Stimulated activated CD4-positive, alpha-beta T cell treated with anti-CD3 and anti-CD28 coated beads, Interleukin-1b, Interleukin-23, amount 100 ng/mL, for 24 hours (primary cell): ENCODE measurements around the gene ILK.

Experiments used
- DNase-seq, 4 experiments: peaks; one replicate each; pipeline ENCODE4 v3.0.0-alpha.2; 2020; ENCODE audit warnings: low read depth in 4 of 4, low spot score in 1 of 4

ILK gene

DNA sequence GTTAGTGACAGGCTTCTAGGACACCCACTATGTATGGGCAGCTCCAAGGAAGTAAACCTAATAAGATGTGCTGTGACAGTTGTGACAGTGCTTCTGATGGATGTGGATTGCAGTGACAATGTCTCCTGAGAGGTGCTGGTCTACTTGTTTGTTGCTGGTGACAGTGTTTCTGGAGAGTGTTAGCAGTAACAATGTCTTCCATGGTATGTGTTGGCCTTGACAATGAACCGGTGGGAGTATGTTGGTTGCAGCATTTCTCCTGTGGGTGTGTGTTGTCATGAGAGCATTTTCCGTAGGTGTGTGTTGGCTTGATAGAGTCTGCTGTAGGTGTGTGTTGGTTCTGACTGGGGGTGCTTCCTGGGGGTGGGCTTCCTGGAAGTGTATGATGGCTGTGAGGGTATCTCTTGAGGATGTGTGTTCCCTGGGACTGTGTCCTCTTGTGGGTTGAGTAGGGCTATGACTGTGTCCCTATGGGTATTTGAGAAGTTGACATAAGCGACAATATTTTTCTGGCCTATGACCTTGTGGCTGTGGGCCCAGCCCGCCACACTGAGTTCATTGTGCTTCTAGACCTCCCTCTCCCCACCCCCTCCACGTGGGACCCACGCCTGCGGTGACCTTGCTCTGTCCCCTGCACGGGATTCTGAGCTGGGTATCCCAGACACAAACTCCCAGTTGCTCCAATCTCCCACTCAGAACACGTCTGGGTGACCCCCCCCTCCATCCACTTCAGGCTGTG, 50.9 kb downstream of the ILK start:
- no peak for DNase-seq

DNA sequence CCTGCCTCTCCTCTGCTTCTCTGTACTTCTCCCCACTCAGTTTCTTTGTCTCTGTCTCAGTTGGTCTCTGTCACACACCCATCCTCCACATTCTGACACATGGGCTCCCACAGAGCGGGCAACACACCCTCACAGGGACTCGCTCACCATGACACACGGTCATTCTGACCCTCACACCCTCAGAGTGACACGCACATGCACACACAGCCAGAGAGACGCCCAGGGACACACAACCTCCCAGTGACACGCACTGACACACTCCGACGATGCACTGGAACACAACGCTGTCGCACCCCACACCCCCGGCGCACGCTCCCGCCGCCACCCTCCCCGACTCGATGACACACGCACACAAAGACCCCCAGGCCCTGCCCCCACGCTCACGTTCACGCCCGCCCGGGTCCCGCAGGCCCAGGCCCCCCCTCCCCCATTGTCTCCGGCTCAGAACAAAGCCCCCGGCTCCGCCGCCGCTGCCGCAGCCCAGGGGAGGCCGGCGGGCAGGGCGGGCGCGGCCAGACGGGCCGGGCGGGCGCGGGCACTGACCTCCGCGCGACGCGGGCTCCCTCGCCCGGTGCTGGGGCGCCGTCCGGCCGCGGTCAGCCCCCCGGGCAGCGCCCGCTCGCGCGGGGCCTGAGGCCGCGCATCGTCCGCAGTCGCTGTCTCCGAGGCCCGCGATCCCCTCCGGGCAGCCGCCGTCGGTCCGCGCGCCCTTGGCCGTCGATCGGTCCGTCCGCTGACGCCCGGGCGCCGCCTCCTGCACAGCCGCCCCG, 51.6 kb downstream of the ILK start:
- DNase-seq = peak in 1 of 4 experiments; percentile 15

DNA sequence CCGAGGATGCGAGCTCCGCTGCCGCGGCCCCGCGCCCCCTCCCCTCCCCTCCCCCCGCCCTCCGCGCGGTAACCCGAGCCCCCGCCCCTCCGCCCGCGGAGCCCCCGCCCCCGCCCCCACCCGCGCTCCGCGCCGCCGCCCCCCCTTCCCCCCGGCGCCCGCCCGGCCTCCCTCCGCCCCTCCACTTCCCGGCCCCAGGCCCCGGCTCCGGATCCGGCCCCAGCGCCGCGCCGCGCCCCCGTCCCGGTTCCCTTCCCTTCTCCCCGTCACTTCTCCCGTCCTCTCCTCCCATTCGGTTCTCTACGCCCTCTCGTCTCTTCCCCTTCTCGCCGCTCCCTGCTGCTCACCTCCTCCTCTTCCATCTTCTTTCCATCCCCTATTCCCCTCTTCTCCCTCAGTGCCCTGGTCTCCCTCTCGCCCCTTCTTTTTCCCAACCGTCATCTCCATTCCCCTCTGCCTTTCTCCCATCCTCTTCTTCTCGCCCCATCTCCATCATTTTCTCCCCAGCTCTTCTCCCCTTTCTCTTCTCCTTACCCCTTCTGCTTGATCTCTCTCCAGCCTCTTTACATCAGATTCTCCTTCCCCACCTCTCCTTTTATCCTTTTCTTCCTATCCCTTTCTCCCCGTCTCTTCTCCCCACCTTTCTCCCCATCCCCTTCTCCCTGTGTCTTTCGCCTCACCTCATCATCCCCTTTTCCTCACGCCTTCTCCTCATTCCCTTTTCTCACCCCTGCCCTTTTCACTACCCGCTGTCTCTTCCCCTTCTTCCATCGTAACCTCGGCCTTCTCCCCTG, 52.4 kb downstream of the ILK start, which contains the start of gene DCHS1:
TSS of gene DCHS1 (minus strand) at position 20 of the 794 bp plus-strand sequence. CDS start 14,196 bp downstream, outside the sequence.
- no peak for DNase-seq

DNA sequence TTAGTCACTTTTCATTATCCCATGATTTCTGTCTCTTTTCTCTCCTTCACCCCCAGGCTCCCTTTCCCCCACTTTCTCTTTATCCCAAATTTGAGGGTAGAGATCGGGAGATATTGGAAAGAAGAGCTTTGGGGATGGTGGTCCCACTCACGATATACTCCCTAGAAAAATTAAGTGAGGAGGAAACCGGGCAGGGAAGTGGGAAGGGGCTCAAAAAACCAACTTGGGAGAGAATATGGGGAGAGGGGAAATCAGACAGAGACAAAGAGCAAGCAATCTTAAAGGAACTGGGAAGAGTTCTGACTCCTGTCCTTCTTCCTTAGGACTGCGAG, 53.0 kb downstream of the ILK start:
- DNase-seq = no peak

DNA sequence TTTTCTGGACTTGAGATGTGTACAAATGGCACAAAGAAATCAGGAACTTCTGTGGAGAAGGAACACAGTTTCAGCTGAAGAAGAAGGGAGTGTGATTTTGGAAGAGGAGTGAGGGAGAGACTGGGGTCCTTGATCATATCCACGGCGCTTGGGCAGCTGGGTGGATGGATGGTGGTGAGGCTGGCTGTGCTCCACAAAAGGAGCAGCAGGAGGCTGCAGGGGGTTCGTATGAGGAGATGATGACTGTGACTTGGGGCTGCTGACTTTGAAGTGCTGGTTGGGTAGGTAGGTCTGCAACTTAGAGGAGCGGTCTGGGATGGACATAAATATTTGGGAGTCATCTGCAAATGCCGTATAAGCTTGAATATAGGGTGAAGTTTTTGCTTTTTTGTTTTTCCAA, 53.4 kb downstream of the ILK start:
- DNase-seq = no peak

DNA sequence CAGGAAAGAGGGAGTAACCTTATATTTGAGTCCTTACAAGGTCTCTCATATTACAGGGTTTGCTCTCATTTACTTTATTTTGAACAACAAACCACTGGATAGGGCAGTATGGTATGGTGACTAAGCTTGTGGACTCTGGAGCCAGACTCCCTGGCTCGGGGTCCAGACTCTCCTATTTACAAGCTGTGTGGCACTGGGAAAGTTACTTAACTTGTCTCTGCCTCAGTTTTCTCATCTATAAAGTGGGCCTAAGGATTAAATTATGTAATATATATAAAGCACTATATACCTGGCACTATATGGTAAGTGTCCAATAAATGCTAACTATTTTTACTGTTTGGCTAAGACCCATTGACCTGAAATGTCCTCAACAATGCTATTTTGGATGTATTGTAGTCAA, 53.8 kb downstream of the ILK start:
- no peak for DNase-seq

DNA sequence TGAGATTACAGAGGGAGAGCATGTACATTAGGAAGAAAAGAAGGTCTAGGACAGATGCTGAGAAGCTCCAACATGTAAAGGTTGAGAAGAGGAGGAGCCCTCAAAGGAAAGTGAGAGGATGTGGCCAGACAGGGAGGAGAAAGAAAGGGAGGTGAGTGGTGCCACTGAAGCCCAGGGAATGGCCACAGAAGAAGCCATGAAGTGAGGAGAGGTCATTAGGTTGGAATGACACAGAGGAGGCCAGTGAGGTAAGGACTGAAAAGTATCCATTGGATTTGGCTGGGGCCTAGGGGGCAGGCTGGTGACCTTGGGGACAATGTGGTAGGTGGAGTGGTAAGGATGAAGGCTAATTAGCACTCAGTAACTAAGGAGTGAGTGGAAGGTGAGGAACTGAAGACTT, 55.1 kb downstream of the ILK start:
- DNase-seq = no peak
